ENCODE data around the gene B3GNT2. TPM values are rescaled to one million over a fixed set of nuclear protein-coding genes. Genes with fewer than 3 reads are reported as not detected.

B3GNT2 gene
- total and polyA plus RNA-seq, 7 donors, result 2.3 to 3.2 (median 2.9) TPM

- Histone ChIP-seq H3K9me3 (peaks cover 5% of the 10 kb centered on the region), H3K4me3 (no peak overlapping the region), H3K27me3 (ENCODE audit: insufficient read depth in 3 of 3, low read length in 2 of 3) (no peaks in the 10 kb centered on the region), H3K27ac (no peak overlapping the region), H3K36me3 (ENCODE audit: insufficient read depth in 1 of 2, low read depth in 1 of 2) (peaks cover 0 to 14% of the 10 kb centered on the region in 2 donors), H3K4me1 (peaks cover 3% of the 10 kb centered on the region)
- intact Hi-C loops (cut with DNase I), result loop anchor here in 1 of 2 donors (5.0 kb wide), 1 partner anchor 1320 kb away; no protein-coding TSS in a partner anchor
- ATAC-seq (no peak), DNase-seq (no peak)
- TF ChIP-seq CTCF (IDR thresholded peaks at IDR 0.05), result no peak
- WGBS, 3 donors, result 83 to 86% (median 86%) methylated on average over 12 of the region's 12 CpGs
Observed at GRCh38 chr2:62222171-62222570, 26.3 kb downstream of the B3GNT2 start.

GRCh38 chr2:62222674-62223073 is 26.8 kb downstream of the B3GNT2 start:
- WGBS, 3 donors, result 80 to 87% (median 87%) methylated on average over 8 of the region's 8 CpGs
- intact Hi-C loops (cut with DNase I), result loop anchor here in 1 of 2 donors (5.0 kb wide), 1 partner anchor 1320 kb away; no protein-coding TSS in a partner anchor
- H3K36me3 ChIP-seq (ENCODE audit: insufficient read depth in 1 of 2, low read depth in 1 of 2), result peaks cover 0 to 14% of the 10 kb centered on the region in 2 donors
- no peaks in the 10 kb centered on the region for H3K27me3 ChIP-seq (ENCODE audit: insufficient read depth in 3 of 3, low read length in 2 of 3)
- no peak overlapping the region for H3K4me3 ChIP-seq
- H3K4me1 ChIP-seq, result peaks cover 3% of the 10 kb centered on the region
- TF ChIP-seq CTCF (IDR thresholded peaks at IDR 0.05), result no peak
- ATAC-seq (no peak), DNase-seq (no peak)
- no peak overlapping the region for H3K27ac ChIP-seq
- H3K9me3 ChIP-seq, result peaks cover 5% of the 10 kb centered on the region

- Histone ChIP-seq H3K9me3 (no peaks in the 10 kb centered on the region), H3K27me3 (ENCODE audit: insufficient read depth in 3 of 3, low read length in 2 of 3) (no peaks in the 10 kb centered on the region), H3K4me3 (no peak overlapping the region), H3K27ac (no peak overlapping the region), H3K4me1 (no peaks in the 10 kb centered on the region), H3K36me3 (ENCODE audit: insufficient read depth in 1 of 2, low read depth in 1 of 2) (peaks cover 0 to 14% of the 10 kb centered on the region in 2 donors)
- intact Hi-C loops (cut with DNase I), result loop anchor here in 1 of 2 donors (5.0 kb wide), 1 partner anchor 1317 kb away; no protein-coding TSS in a partner anchor
- 53 to 86% (median 72%) methylated on average over 1 of the region's 1 CpG for WGBS, 3 donors
- DNase-seq (no peak), ATAC-seq (no peak)
- TF ChIP-seq CTCF (IDR thresholded peaks at IDR 0.05), result no peak
Observed at GRCh38 chr2:62224976-62225375, 29.1 kb downstream of the B3GNT2 start.

GRCh38 chr2:62227386-62228075 is 31.6 kb downstream of the B3GNT2 start:
- 72 to 74% (median 73%) methylated on average over 6 of the region's 6 CpGs for WGBS, 3 donors
- intact Hi-C loops (cut with DNase I), result no loop called here
- ATAC-seq, result no peak
- H3K4me1 ChIP-seq, result no peaks in the 10 kb centered on the region
- H3K4me3 ChIP-seq, result no peak overlapping the region
- no peak overlapping the region for H3K27ac ChIP-seq
- H3K9me3 ChIP-seq, result no peaks in the 10 kb centered on the region
- DNase-seq, result no peak
- TF ChIP-seq CTCF (IDR thresholded peaks at IDR 0.05), result no peak
- no peaks in the 10 kb centered on the region for H3K27me3 ChIP-seq (ENCODE audit: insufficient read depth in 3 of 3, low read length in 2 of 3)
- H3K36me3 ChIP-seq (ENCODE audit: insufficient read depth in 1 of 2, low read depth in 1 of 2), result peaks cover 0 to 14% of the 10 kb centered on the region in 2 donors
